Lung microvascular endothelial cell (primary cell): ENCODE results near the gene ACTR8. TPM values are rescaled to one million over a fixed set of nuclear protein-coding genes. Genes with fewer than 3 reads are reported as not detected.

ENCODE experiments used
- DNase-seq, 2 donors: peaks; one replicate each; pipeline versions ENCODE4 v3.0.0 to v3.0.0-alpha.2; 2010; ENCODE audit warnings: low read depth in 2 of 2
- total RNA-seq: library from RNA; depleted of rRNA; stranded (reverse); fragments of >200 nt; gene quantifications from 2 replicates; pipeline ENCODE4 v1.2.1, GENCODE V29; 2014

The ACTR8 gene
- total RNA-seq, 1 donor from 2014 or later: 33.3 TPM

- DNase-seq: no peak
Observed at GRCh38 chr3:53865732-53866499, 16.0 kb downstream of the ACTR8 start.

DNA sequence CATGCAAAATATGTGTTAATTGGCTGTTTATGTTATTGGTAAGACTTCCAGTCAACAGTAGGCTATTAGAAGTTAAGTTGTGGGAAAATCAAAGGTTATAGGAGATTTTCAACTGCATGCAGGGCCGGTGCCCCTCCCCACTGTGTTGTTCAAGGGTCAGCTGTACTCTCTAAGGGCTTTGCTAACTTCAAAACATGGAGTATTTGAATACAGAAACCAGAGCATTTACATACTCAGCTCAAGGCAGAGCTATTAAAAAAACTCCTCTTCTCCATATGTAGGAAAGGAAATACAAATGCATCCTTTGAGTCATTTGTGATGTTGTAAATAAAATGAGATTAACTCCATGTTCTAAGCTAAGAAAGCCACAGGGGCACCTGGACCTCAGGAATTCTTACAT, 18.8 kb downstream of the ACTR8 start:
- no peak for DNase-seq

DNA sequence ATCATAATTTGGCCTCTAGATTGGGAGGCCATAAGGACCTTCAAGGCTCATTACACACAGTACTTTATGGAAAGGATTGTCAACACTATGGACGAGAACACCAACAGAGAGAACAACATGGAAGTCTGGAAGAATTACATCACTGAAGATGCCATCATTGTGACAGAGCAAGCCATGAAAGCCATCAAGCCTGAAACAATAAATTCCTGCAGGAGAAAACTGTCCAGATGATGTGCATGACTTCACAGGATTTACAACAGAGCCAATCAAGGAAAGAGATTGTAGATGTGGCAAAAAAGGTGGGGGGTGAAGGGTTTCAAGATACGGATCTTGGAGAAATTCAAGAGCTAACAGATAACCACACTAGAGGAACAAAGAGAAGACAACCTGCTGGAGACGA, 19.7 kb downstream of the ACTR8 start:
- DNase-seq: no peak

DNA sequence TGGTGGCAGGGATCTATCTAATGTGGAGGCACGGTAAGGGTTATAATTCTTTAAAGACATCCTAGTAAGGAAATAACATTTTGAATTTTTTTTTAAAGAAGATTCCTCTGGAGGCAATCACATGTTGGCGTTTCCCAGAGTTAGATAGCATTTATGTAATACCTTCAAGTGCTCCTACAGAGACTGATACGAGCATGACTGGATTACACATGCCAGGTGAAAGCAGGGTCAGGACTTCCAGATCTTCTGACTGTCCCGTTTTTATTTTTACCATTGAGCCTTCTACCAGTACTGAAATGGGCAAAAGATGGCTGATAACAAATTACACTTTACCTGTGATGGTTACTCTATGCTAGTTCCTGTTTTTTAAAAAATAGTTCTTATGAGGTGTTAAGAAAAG, 21.8 kb downstream of the ACTR8 start:
- no peak for DNase-seq

DNA sequence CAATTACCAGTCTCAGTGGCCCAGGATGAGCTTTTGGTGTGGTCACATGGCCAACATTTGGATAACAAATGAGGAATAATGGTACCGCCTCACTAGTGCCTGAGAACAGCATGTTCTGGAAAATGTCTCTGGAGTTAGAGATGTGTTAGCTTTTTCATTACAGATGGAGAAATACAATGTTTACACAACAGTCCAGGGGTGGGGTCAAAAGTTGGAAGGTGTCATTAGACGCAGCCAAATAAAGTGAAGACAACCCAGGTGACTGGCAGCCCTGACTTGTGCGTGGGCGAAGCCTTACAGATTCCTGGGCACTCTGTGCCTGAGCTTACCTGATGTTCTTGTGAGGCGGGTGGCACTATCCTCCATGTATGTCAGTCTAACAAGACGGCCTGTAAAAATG, 22.8 kb downstream of the ACTR8 start:
- DNase-seq: no peak

- no peak for DNase-seq
Observed at GRCh38 chr3:53858096-53858741, 23.7 kb downstream of the ACTR8 start.

GRCh38 chr3:53856964-53857363, 25.0 kb downstream of the ACTR8 start:
- no peak for DNase-seq

DNA sequence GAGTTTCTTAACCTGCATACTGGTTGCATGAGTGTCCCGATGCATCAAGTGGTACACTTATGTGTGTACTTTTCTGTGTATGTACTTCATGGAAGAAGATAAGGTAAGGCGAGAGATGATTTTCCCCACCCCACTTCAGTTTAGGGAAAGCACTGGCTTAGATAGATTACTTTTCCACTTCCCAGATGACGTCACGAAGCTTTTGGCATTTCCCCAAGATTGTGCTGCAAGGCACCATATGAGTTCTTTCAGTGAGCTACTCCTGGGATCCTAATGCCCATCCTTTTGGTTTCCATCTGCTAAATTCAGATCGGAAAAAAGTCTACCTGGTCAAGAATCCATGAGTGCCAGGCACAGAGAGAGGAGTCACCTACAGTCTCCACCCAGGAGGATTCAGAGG, 31.1 kb downstream of the ACTR8 start:
- DNase-seq: peak; percentile 45 to 70

GRCh38 chr3:53849916-53850315, 32.0 kb downstream of the ACTR8 start:
- DNase-seq: no peak

DNA sequence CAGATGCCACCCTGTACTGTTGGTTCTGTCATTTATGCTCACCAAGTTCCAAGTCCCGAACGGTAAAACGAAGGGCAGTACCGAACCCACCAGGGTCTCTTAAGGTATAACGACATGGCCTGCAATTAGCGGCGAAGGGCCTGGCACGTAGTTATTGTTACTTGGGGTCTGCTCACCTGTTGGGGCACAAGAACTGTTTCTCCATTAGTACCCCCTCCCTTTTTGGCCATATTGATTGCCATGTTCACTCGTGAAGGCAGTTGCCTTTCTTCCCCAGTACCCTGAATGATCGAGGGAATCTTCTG, 35.1 kb downstream of the ACTR8 start:
- DNase-seq: no peak

DNA sequence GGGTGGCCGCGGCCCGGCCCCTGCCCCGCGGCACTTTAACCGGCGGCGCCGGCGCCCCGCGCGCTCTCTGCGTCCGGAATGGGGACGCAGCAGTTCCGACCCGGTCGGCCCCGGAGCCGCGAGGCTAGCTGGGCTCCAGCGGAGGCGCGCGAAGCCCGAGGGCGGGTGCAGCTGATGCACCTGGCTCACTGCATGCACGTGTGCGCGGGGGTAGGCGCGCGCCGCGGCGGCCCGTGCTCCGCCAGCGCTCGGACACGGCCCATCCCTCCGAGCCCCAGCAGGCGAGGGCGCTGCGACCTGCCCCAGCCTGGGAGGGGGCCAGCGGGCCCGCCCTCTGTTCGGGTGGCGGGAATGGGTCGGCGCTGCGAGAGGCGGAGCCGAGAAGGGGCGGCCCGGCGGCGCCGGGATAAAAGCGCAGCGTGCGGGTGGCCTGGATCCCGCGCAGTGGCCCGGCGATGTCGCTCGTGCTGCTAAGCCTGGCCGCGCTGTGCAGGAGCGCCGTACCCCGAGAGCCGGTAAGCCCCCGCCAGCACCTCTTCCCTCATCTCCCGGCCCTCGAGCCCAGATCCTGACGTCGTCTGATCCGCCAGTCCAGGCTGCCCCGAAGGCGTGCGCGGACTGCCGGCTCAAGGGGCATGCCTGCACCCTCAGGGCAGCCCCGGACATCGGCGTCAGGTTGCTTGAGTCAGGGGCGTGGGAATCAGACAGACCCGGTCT, 35.7 kb downstream of the ACTR8 start, which contains the start of the genes CHDH and IL17RB:
Gene CHDH, minus strand, starts transcription at position 286 of the 717 bp plus-strand sequence. CDS start 22,411 bp downstream, outside the sequence.
Gene IL17RB, plus strand, starts transcription at position 435 of the 717 bp plus-strand sequence. Its CDS starts 21 bp downstream, at position 456.
- DNase-seq: peak in 1 of 2 donors; percentile 37

- DNase-seq: no peak
Observed at GRCh38 chr3:53845881-53846133, 36.1 kb downstream of the ACTR8 start.

GRCh38 chr3:53845103-53845880, 36.7 kb downstream of the ACTR8 start:
- DNase-seq: peak; percentile 17 to 30

DNA sequence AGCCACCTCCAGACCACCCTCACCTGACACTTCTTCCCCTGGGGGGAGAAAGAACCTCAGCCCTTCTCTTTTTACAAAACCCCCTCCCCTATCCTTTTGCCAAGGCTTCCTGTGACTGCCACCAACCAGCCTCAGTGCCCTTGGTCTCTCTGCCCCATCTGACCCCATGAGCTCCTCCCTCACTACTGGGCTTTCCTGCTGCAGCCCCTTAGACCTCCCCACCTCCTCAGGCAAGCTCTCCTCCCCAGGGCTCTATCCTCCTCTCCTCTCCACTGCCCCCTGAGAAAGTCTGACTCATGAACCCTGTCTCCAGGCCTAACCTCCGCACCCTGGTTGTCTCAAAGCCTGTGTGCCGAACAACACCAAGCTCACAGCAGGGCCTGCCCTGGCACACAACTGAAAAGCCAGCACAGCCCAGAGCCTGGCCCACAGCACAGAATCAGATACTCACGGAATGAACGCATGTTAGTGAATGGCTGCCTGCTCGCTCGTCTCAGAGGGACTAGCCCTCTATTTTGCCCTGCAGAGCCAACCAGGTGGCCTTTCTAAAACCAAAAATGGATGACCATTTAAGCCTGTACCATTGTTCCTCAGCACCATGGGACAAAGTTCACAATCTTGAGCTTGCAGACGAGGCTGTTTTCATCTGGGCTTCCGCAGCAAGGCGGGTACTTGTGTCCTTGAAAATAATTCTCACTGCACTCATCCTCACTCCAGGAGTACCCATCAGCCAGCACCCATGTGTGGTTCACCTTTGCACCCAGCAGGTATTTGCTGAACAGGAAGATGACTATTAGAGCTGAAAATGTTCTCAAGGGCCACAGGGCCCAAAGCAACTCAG, 37.5 kb downstream of the ACTR8 start:
- no peak for DNase-seq

DNA sequence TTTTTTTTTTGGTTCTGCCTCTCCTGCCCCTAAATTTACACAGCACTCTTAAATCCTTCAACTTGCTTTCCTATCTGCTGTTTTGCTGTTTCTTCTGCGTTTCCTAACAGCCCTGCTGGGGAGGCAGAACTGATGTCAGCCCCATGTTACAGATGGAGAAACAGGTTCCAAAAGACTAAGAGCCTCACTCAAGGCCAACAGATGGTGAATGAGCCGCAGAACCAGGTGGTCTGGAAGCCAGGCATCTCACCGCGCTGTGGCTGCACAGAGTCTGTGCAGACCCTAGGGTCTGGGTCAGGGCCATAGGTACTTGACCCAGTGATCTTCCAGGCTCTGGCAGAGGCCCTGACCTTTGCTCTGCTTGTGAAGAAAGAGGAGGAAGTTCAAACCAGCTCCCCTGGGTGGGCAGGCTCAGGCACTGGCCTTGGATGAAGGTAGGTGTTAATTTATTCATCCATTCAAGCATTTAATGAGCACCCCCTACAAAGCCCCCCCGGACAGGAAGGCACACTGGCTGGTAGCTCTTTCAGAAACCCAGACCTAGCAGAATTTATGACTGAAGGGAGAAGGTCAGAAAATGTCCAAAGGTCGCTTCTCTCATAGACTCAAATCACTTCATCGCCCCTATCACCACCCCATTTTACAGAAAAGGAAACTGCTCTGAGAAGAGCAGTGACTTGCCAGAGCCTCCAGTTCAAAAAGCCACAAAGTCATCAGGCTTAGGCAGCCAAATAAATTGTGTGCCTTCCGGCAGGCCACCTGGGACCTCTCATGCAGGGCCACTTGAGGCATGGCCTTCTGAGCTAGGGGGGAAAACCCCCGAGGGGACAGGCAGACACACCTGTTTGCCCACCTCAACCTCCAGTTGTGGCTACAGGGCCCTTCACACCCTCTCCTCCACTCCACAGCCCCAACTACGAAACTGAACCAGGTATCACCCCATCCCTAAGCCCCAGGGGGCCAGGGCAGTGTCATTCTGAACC, 38.5 kb downstream of the ACTR8 start:
- DNase-seq: no peak

GRCh38 chr3:53842436-53843194, 39.3 kb downstream of the ACTR8 start:
- DNase-seq: peak in 1 of 2 donors; percentile 69

- no peak for DNase-seq
Observed at GRCh38 chr3:53841296-53841695, 40.7 kb downstream of the ACTR8 start.

DNA sequence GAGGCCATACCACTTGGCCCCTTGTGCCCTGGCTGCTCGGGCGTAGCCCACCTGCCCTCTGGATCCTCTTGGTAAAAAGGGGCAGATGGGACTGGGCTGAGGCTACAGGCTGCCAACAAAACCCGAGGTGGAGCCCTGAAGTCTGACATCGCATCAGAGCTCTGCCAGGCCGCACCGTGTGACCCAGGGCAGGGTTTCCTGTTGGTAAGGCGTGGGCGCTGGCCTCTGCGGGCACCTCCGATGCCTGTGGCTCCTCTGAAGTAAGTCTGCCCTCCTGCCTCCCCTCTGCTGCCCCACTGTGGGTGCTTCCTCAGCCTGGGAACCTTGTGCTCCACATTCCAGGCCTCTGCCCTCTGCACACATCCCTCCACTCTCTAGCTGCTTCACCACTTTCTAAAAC, 44.6 kb downstream of the ACTR8 start:
- DNase-seq: no peak
